NCI-H69 (cell line): Measurements from ENCODE around the gene MAP3K7CL.
"Not testable (repeated sequence)": the region's sequence is repeated elsewhere in the genome, so short reads cannot be mapped to it uniquely, and the experiment has no call there.

ENCODE experiments used
- DNase-seq: peaks from one replicate; lab custom pipeline; 2025; lab: John Stamatoyannopoulos, UW

Gene MAP3K7CL

GRCh38 chr21:29133796-29134195, 3.4 kb downstream of the MAP3K7CL start:
- peak; percentile 18 for DNase-seq

GRCh38 chr21:29135481-29135880, 5.0 kb downstream of the MAP3K7CL start:
- peak; percentile 12 for DNase-seq

GRCh38 chr21:29136033-29136432, 5.6 kb downstream of the MAP3K7CL start:
- DNase-seq = no peak

DNA sequence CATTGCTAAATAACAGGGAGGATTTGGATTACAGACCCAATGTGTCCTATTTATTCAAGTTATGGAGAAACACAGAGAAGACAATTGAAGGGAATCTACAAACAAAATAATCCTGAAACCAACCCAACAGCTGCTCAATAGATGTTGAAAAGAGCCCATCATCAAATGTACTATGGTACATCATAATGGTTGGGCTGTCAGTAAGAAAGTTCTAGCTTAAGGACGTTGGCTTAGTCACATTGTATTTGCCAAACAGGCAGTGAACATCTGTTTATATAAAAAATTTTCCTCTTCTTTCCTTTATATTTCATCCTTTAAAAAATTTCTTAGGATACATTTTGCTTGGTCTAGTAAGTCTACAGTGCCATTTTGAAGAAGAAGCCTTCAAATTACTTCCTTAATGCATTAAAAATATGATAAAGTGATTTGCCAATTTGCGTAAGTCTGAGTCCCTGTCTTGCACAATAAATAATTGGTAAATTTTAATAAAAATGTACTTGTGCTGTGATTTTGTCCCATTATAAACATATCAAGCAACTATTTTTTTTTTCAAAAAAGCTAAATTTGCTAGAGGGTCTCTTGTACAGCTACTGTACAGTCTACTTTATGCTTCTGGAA, 14.4 kb downstream of the MAP3K7CL start:
- no peak for DNase-seq

GRCh38 chr21:29145354-29145782, 14.9 kb downstream of the MAP3K7CL start:
- DNase-seq = peak; percentile 66

DNA sequence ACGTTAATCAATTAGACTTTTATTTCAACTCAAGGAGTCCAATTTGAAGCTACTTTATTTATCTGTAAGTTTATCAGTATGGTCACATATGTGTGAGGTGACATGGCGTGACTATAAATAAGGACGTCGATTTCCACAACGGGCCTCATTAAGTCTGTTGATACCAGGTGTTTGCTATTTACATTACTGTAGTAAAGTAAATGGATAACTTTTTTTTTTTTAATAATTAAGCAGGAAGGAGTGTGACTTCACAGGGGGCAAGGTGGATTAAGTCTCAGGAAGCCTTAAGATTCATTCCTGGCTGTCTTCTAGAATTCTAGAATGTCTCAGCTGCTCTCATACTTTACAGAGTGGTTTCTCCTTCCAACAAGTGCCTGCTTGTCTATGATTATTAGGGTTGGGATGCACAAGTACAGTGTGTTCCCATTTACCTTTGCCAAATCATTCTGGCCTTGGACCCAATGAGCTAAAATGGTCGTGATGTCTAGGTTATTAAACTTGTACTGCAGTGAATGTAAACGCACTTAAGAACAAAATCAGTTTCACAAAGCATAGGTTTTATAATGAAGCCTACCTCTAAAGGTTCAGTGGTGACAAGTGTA, 15.5 kb downstream of the MAP3K7CL start:
- DNase-seq = peak; percentile 15

- DNase-seq = no peak
Measured at GRCh38 chr21:29146726-29147125, 16.3 kb downstream of the MAP3K7CL start.

- DNase-seq = no peak
Measured at GRCh38 chr21:29148530-29148929, 18.1 kb downstream of the MAP3K7CL start.

GRCh38 chr21:29149808-29150425, 19.5 kb downstream of the MAP3K7CL start:
- no peak for DNase-seq

- DNase-seq = no peak
Measured at GRCh38 chr21:29151931-29152330, 21.5 kb downstream of the MAP3K7CL start.

DNA sequence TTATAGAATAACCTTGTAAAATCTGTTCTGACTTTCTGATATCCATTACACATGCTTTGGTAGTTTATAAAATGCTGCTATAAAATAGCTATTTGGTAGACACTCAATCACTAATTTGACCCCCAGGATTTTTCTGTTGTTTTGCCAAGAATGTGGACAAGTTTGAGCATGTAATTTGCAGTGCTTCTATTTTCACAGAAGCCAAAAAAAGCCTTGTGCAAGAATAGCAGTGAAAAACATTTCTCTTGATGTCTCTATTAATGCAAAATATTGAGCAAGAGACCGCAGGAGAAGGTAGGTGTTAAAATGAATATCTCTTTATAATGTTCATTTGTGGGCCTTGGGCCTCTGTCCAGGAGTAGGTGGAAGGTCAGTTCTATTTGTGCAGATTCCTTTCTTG, 22.5 kb downstream of the MAP3K7CL start:
- DNase-seq = no peak

DNA sequence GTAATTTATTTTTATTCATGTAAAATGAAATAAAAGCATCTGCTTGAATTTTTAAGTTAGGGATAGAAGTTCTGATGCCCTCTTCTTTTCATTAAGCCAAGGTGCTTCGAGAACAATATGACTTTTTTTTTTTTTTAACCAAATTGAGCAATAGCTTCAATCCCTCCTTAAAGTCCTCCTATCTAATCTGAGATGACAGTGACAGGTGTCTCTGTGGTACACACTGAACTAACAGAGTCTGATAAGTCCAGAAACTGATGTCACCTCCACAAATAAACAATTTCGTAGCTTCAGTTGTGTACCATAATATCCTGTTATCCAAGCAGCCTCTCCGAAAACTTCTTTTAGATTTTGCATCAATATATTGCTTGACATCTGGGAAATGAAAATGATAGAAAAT, 23.8 kb downstream of the MAP3K7CL start:
- DNase-seq = no peak

GRCh38 chr21:29155118-29155932, 24.9 kb downstream of the MAP3K7CL start:
- peak; percentile 65 for DNase-seq

DNA sequence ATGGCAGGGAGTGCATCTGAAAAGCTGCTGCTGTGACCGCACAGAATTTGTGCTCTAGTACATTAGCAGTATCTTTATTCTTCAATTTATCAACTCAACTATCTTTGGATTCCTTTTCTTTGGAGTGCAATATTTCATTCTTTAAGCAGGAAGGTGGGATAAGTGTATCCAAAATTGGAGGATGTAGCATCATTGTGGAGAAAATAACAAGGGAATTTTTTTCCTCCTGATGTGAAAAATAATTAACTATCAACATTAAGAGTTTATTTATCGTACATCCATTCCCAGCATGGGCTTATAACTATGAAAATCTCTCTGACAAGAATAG, 25.5 kb downstream of the MAP3K7CL start:
- DNase-seq = no peak

DNA sequence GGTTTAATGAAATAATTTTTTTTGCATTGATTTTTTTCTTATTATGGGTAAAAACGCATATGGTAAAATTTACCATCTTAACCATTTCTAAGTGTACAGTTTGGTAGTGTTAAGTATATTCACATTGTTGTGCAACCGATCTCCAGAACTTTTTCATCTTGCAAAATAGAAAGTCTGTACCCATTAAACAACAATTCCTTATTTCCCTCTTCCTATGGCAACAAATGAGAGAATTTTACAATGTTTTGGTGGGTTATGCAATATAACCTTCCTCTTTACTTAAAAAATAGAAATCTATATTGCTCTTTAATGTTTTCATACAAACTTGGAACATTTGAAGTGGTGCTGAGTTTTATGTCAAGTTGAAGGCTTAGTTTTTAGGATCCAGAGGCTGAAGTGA, 26.6 kb downstream of the MAP3K7CL start:
- DNase-seq = no peak

DNA sequence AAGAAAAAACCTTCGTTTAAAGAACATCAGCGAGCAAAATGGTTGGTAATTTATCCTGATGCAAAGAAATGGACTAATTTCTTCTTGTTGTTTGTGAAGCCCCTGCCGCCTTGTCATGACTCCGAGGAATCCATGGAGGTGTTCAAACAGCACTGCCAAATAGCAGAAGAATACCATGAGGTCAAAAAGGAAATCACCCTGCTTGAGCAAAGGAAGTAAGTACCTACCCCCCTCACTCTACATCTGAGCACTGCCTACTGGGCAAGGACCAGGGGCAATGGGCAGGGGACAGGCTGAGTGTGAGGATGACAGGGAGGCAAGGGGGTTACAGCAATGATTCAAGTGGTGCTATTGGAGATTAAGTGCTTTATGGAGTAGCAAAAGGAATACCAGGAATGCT, 29.4 kb downstream of the MAP3K7CL start:
- no peak for DNase-seq

DNA sequence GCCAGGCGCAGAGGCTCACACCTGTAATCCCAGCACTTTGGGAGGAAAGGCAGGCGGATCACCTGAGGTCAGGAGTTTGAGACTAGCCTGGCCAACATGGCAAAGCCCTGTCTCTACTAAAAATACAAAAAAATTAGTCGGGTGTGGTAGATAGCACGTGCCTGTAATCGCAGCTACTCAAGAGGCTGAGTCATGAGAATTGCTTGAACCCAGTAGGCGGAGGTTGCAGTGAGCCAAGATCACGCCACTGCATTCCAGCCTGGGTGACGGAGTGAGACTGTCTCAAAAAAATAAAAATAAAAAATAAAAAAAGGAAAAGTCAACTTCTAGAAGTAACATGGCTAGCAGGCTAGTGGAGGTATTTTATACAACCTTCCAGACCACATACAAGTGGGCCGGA, 32.4 kb downstream of the MAP3K7CL start:
- DNase-seq = not testable (repeated sequence)

- DNase-seq = no peak
Measured at GRCh38 chr21:29163341-29164115, 33.1 kb downstream of the MAP3K7CL start.

- peak; percentile 77 for DNase-seq
Measured at GRCh38 chr21:29164323-29164942, 34.0 kb downstream of the MAP3K7CL start.

GRCh38 chr21:29166323-29166722, 35.9 kb downstream of the MAP3K7CL start:
- no peak for DNase-seq

- DNase-seq = no peak
Measured at GRCh38 chr21:29166853-29167252, 36.4 kb downstream of the MAP3K7CL start.

- not testable (repeated sequence) for DNase-seq
Measured at GRCh38 chr21:29167481-29167880, 37.0 kb downstream of the MAP3K7CL start.
